COR-L47 (cell line): ENCODE results near the gene LYPLA2.
"Not testable (repeated sequence)": the region's sequence is repeated elsewhere in the genome, so short reads cannot be mapped to it uniquely, and the experiment has no call there.

Experiments used
- DNase-seq: peaks from one replicate; lab custom pipeline; 2025; lab: John Stamatoyannopoulos, UW

LYPLA2 gene

DNA sequence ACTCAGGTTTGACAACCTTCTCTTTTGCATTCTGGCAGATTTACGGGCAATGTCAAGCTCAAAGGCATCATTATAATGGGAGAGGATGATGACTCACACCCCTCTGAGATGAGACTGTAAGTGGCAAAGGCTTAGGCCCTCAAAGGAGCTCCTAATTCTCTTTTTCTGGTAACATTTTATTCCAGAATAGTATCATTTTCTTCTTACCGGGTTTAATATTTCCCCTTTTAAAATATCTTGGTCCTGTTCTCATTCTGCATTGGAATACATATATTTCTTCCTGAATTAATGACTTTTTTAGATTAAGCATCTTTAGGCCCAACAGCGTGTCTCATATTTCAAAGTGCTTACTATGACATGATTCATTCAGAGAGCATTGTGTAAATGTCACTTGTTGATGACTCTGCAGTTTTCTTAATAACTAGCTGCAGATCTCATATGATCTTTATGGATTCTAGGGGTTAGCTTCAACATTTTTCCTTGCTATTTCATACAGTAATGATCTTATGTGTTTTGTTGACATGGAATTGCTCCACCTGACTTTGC lies 11.0 kb upstream of the LYPLA2 start:
- no peak for DNase-seq

DNA sequence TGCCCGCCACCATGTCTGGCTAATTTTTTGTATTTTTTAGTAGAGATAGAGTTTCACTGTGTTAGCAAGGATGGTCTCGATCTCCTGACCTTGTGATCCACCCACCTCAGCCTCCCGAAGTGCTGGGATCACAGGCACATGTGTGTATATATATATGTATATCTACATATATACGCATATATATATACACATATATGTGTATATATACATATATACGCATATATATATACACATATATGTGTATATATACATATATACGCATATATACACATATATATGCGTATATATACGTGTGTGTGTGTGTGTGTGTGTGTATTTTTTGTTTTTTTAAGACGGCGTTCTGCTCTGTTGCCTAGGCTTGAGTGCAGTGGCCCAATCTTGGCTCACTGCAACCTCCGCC lies 7.8 kb upstream of the LYPLA2 start:
- DNase-seq: not testable (repeated sequence)

DNA sequence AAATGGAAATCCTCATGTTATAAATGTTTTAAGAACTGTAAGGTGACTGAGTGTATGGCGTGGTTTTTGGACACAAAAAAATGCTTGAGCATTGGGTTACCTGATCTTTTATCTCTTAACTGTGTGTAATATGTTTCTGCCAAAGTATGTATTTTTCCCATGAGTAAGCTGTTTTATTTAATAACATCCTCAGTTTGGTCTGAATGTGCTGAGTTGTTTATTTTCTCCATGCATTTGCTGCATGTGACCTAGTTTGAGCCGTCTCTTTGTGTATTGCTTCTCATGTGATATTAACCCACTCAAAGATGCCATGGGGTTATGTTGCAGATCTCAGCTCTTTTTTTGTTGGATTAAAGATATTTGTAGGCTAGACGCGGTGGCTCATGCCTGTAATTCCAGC lies 6.1 kb upstream of the LYPLA2 start:
- DNase-seq: no peak

DNA sequence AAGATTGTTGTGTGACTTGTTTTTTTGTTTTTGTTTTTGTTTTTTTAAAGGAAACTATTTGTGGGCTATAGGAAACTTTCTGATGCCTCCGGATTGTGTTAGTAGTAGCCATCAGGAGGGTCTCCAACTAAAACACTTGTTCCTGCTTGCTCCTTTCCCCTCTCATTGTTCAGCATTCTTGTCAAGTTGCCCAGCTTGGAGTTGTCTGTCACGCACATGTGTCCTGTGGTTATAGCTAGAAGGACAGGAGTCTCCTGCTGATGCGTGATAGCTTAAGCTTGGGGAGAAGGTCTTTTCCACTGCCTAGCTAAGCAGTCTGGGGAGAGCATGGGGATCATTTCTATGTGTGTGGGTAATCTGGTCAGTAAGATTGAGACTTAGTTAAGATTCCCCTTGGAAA lies 3.2 kb upstream of the LYPLA2 start:
- no peak for DNase-seq

DNA sequence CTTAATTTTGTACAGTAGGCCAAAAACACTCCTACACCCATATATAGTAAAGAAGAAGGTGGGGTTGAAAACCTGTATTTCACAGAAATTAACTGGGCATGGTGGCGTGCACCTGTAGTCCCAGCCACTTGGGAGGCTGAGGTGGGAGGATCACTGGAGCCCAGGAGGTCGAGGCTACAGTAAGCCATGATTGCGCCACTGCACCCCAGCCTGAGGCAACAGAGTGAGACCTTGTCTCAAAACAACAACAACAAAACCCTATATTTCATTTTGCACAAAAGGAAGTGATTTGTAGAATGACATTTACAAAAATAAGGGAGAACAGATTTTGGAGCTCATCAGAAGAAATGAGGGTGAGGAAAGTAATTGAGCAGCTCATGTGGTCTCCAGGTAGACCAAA lies 2.2 kb upstream of the LYPLA2 start:
- no peak for DNase-seq

DNA sequence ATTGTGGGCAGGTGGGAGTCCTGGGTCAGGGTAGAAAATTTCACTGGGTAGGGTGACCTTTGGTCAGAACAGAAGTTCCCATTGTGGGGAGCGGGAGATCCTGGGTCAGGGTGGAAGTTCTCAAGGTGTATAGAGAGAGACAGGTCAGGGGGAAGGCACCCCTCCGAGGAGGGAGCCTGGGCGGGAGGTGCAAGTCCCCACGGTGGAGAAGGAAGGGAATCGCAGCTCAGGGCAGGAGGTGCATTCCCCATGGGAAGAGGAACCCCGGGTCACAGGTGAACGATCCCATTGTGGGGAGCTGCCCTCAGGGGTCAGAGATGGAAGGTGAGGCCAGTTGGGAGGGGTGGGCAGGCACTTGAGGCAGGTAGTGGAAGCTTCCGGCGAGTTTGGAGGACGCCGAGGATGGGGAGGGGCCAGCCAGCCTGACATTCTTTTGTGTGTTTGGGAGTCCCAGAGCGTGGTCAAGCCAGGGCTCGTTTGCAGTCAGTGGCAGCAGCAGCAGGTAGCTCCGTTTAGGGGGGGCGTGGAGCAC lies 637 bp downstream of the LYPLA2 start:
- DNase-seq: peak; percentile 20

DNA sequence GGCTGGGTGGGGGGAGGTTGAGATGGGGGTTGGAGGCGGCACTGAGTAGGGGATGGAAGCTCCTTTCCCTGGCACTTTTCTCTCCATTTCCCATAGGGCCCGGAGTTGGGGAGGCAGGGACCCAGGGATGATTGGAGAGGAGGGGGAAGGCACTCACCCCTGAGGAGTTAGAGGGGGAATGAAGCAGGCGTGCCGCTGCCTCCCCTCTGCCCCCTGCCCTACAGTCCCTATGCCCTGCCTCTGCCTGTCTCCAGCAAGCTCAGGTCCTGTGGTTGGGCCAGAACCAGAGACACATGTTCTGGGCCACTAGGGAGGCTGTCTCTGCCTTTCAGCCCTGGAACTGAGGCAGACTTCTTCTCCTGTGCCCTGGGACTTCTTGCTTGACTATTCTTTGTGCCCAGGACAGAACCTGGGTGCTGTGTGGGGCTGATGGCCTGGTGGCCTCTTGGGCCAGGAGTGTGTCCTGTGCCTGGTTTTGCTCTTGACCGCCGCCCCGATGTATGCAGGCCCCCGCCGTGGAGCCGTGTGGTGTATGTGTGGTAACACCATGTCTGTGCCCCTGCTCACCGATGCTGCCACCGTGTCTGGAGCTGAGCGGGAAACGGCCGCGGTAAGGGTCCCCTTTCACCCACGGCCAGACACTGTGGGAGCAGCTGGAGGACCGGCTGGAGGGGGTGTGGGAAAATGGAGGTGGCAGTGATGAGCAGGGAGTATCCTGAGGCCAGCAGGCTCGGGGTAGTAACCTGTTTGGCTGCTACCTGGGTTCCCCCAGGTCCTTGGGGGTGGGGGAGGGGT lies 1.4 kb downstream of the LYPLA2 start:
- no peak for DNase-seq

DNA sequence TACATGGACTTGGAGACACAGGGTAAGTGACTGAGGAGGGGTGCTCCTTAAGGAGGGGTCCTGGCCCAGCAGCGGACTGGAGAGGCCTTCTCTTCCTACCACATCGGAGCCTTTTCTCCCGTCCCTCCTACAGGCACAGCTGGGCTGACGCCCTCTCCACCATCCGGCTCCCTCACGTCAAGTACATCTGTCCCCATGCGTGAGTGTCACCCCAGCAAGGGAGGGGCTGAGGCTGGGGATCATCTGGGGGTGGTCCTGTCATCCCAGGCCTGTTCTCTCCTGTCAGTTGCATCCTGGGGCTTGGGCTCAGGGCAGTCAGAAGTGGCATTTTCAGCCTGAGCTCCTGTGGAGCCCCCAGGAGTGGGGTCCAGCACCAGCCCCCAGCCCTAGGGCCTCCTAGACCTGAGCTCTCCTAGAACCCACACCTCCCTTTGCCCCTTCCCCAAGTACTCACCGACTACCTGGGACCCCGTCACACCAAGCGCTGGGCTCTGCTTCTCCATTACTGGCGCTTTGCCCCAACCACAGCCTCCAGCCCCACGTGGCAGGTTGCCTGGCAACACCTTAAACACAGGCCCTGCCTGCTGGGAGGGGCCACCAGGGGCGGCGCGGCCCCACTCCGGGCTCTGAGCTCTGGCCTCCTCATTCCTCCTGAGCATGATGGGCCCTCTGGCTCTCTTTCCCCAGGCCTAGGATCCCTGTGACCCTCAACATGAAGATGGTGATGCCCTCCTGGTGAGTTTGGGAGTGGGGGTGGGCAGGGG lies 2.3 kb downstream of the LYPLA2 start:
- DNase-seq: no peak

DNA sequence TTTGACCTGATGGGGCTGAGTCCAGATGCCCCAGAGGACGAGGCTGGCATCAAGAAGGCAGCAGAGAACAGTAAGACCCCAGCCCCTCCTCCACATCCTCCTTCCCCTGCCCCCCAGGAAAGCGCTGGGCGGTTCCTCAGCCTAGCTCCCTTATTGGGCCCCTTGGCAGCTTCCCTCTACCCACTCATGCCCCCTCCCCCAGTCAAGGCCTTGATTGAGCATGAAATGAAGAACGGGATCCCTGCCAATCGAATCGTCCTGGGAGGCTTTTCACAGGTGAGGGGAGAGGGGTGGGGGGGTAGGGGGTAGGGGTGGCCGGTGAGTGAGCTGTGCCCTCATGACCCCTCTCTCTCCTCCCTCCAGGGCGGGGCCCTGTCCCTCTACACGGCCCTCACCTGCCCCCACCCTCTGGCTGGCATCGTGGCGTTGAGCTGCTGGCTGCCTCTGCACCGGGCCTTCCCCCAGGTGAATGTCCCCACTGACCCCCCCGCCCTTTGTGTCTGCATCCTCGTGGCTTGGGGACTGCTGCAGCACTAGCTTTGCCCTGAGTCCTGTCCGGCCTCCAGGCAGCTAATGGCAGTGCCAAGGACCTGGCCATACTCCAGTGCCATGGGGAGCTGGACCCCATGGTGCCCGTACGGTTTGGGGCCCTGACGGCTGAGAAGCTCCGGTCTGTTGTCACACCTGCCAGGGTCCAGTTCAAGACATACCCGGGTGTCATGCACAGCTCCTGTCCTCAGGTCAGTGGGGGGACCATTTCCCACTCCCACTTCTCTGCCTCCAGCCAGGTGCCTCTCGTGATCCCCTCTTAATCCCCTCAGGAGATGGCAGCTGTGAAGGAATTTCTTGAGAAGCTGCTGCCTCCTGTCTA lies 3.2 kb downstream of the LYPLA2 start:
- no peak for DNase-seq

DNA sequence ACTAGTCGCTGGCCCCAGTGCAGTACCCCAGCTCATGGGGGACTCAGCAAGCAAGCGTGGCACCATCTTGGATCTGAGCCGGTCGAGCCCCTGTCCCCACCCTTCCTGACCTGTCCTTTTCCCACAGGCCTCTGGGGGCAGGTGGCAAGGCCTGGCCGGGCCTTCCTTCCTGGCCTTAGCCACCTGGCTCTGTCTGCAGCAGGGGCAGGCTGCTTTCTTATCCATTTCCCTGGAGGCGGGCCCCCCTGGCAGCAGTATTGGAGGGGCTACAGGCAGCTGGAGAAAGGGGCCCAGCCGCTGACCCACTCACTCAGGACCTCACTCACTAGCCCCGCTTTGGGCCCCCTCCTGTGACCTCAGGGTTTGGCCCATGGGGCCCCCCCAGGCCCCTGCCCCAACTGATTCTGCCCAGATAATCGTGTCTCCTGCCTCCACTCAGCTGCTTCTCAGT lies 3.8 kb downstream of the LYPLA2 start:
- not testable (repeated sequence) for DNase-seq

DNA sequence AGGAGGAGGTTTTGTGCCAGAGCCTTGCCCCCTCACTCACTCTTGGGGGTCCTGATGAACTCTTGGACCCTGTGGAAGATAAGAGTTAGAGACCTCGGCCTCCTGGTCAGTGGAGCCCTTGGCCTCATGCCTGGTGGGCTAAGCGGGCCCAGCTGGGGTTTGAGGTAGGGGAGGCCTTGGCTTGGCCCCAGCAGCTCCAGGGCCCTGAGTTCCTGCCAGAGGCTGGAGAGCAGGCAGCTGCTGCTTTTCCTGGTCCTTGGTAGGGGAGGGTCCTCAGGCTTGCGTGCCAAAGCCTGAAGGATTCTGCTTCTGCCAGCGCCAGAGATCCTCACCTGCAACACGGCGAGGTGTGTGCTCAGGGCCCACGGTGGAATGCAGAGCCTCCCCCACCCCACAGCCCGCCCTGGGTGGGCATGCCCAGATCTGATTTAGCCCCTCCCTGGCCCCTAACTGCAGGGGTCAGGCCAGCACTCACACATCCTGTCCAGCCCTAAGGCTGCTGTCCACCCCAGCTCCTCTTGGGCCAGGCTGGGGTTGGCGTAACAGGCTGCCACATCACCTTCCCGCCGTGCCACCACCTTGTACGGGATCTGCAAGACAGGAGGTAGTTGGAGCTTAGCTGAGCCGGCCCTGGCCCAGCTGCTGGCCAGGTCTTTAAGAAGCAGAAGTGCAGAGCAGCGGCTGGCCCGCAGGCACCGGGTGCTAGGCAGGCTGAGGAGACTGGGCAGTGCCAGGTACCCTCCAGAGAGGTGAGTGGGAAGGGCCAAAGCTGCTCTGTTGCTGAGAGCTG lies 4.9 kb downstream of the LYPLA2 start:
- DNase-seq: no peak

DNA sequence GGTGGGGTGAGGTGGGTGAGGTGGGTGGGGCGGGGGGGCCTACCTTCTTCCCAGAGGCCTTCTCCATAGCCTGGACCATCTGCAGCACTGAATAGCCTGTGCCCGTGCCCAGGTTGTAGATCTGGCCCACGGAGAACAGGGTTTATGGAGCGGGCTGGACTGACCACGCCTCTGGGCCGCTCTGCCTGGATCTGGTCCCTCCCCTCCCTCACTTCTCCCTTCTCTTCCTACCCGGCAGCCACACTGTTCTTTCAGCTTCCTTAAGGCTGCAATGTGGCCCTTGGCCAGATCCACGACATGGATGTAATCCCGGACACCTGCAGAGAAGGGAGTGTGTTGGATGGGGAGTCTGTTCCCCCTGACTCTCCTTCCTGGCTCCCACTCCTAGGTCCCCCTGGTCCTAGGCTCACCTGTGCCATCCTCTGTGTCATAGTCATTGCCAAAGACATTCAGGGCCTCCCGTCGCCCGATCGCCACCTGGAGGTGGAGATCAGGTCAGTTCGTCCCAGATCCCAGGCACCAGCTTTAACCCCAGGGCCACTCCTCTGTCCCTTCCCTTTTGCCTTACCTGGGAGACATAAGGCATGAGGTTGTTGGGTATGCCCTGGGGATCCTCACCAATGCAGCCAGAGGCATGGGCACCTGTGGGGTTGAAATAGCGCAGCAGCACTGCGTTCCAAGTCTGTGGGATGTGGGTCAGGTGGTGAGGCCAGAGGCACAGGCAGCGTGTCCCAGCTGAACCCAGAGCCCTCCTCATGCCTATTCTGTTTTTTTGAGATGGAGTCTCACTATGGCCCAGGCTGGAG lies 5.7 kb downstream of the LYPLA2 start:
- DNase-seq: no peak

DNA sequence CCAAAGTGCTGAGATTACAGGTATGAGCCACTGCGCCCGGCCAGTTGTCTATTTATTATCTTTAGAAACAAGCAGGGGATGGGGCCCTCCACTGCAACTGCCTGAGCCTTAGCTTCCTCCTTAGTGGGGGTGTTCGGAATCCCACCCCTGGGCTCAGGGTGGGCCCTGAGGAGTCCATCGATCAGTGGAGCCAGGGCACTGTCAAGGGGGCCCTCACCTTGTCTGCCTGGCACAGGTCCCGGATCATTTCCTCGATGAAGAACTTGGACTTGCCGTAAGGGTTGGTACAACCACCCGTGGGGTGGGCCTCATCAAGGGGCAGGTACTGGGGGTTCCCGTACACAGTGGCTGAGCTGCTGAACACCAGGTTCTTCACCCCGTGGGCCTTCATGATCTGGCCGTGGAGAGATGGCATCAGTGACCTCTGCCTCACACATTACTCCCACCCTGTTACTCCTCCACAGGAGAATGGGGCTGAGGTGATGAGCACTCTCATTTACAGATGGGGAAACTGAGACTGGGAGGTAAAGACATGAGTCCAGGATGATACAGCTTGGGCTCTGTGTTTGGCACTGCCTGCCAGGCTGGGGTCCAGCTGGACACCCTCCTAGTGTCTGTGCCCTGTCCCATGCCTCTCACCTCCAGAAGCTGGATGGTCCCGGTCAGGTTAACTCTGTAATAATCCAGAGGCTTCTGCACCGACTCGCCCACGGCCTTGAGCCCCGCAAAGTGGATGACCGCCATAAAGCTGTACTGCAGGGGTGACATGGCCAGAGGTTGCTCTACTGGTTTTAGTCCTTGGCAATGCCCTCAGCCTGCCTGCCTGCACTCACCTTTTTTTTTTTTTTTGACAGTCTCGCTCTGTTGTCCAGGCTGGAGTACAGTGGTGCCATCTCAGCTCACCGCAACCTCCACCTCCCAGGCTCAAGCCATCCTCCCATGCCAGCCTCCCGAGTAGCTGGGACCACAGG lies 6.8 kb downstream of the LYPLA2 start:
- DNase-seq: no peak

DNA sequence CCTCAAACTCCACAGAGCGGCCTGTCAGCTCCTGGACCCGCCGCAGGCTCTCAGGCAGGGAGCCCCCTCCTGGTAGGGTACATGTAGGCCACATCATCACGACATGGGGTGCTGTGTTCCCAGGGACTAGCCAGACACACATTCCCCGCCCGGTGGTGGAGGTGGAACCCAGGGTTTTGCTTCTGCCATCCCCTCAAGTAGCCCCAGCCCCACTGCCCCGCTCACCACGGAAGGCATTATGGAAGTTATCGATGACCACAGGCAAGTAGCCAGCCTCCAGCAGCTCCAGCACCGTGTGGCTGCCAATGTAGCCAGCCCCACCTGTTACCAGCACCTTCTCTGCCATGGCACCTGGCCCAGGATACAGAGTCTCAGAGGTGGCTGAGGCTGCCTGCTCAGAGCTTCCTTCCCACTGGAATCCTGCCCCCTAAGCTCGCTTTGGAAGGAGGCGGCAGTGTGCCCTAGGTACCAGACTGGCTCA lies 7.8 kb downstream of the LYPLA2 start:
- no peak for DNase-seq

DNA sequence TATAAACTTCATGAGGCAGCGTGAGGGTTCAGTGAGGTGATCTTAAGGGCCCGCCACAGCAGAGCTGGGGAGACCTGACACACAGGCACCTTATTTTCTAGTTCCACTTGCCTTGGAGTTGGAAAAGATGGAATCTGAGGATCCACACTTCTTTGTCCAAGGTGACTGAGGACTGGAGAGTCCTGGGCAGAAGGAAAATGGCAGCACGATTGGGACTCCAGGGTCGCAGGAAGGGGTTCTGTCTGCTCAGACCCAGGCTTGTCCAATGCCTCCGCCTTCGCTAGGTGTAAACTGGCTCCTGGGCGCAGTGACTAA lies 8.3 kb downstream of the LYPLA2 start:
- DNase-seq: no peak

DNA sequence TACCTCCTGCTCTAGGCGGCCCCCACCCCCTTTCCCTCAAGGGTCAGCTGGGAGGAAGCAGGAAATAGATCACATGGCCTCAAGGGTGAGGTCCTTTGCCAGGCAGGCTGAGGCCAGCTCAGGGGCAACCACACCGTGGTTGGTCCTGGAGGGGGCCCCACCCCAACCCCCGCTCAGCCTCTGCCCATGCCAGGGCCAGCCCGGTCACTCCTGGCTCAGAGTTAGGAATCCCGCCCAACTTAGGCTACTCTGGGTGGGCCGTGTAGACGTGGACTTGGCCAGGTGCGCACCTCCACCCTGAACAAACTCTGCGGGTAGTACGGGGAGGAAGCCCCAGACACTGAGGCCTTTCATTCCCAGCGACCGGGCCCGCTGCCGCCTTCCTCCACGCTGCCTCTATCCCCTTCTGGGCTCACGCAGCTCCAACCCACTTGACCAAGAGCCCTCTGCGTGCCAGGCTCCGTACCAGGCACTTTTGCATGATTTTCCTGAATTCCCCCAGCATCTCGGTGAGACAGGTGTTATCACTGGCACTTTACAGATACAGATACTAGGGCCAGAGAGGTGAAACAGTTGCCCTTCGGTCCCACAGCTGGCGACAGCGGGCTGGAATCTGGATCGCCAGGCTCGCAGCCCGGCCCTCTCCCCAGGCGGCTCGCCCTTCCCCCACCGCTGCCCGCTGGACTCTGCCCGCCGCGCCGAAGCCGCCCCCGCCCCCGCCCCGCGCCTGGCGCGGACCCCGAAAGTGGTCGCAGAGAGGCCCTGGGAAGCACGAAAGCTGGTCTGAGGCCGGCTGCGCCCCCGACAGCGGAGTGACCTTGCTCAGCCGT lies 8.8 kb downstream of the LYPLA2 start:
- no peak for DNase-seq

DNA sequence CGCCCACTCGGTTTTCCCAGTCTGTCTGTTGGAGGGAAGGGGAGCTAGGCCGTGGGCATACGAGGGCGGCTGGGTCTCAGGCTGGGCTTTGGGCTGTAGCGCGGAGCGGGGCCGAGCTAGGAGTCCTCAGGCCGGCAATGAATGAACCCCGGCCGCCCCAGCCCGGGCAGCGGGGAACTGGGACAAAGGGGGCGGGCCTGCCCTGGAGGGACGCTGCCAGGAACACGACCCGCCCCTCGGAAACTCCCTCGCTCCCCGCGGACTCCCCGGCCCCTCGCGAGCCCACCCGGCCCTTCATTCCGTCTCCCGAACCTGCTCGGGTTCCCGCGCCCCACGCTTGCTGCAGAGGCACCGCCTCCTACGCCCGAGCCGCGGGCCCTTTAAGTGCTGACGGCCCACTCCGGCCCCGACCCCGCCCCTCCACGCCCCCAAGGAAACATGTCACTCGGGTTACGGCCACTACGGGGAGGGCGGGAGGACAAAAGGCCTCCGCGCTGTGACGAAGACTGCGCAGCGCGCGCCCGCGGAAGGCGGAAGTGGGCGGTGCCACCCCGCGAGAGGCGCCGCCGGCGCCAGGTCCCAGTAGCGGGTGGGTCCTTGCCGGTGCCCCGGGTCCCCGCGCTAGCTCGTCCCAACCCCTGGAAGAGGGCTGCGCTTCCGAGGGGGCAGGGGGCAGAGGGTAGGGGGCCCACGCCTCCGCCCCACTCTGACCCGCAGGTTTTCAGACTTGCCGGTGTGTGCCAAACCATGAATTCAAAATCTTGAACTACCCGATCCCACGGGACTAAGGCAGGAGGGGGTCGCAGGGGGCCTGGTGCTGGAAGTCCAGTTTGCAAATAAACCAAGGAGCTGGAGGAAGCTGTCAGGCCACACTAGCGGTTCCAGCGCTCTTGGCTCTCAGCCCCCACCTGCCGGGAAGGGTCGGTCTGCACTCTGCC lies 9.7 kb downstream of the LYPLA2 start, which contains the start of gene GALE:
Gene GALE (minus strand): TSS at position 355 of the 938 bp plus-strand sequence. CDS start 1,747 bp downstream, outside the sequence.
- peak; percentile 91 for DNase-seq
